Spinal cord (tissue), 10 donors: ENCODE measurements around the gene VPS13C. TPM values are rescaled to one million over a fixed set of nuclear protein-coding genes. Genes with fewer than 3 reads are reported as not detected.
"Not testable (repeated sequence)": the region's sequence is repeated elsewhere in the genome, so short reads cannot be mapped to it uniquely, and the experiment has no call there.

Experiments used
- DNase-seq, 6 donors: peaks; one replicate each; pipeline versions ENCODE4 v3.0.0 to v3.0.0-alpha.2; 2013 to 2015; ENCODE audit warnings: low spot score in 6 of 6, low read depth in 4 of 6
- H3K27ac ChIP-seq: one replicate; pipeline ENCODE4 v1.5.1; 2013; ENCODE audit warnings: low read depth, low read length, control low read depth
- H3K27me3 ChIP-seq: one replicate; pipeline ENCODE4 v1.6.1; 2013; ENCODE audit warnings: low read length; ENCODE audit not compliant: control insufficient read depth, insufficient read depth
- H3K36me3 ChIP-seq: one replicate; pipeline ENCODE4 v1.6.1; 2013; ENCODE audit warnings: low read length; ENCODE audit not compliant: control insufficient read depth, insufficient read depth
- H3K4me1 ChIP-seq: one replicate; pipeline ENCODE4 v1.6.1; 2013; ENCODE audit warnings: low read length; ENCODE audit not compliant: control insufficient read depth, insufficient read depth
- H3K4me3 ChIP-seq: one replicate; pipeline ENCODE4 v1.5.1; 2013; ENCODE audit warnings: low read depth, low read length, control low read depth
- H3K9me3 ChIP-seq: one replicate; pipeline ENCODE4 v1.6.1; 2013; ENCODE audit warnings: low read length; ENCODE audit not compliant: control insufficient read depth, insufficient read depth
- WGBS: methylation state at CpG from one replicate; pipeline ENCODE4 v1.1.5; 2013; ENCODE audit warnings: missing lambda C conversion rate; ENCODE audit not compliant: insufficient coverage; 5-methylcytosine and 5-hydroxymethylcytosine counted together
- polyA plus RNA-seq, 2 donors: library from polyadenylated mRNA; unstranded; fragments of 120-200 nt; gene quantifications; one replicate each; pipeline ENCODE4 v1.2.1, GENCODE V29; 2013; ENCODE audit not compliant: insufficient read length in 2 of 2
- total RNA-seq, 2 donors: library from RNA; depleted of rRNA in 1 of 2; stranded (reverse); fragments of 120-200 nt in 1 of 2; fragments of >200 nt in 1 of 2; gene quantifications; one replicate each; pipeline versions ENCODE4 v1.2.3 to v1.2.4, GENCODE V29; 2013 to 2014
- donor health status: healthy.

VPS13C gene
- total and polyA plus RNA-seq, 4 donors: 55.2 to 149 (median 66.0) TPM

DNA sequence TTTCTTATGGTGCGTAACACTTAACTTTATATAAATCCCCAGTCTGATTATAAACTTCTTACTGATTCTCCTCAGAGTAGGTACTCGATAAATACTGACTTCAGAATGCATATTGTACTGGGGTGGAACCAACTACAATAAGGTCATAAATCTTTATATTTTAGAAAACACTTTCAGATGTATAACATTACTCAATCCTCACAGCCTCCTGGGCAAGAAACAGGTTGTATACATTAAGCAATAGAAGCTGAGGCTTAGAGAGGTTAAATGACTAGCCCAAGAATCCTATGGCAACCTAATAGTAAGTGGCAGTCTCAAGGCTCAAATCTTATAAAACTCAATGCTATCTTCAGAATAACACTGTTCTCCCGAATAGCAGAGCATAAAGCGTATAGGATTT lies 9.1 kb downstream of the VPS13C start:
- Histone ChIP-seq H3K27me3 (no peaks in the 10 kb centered on the region), H3K9me3 (no peaks in the 10 kb centered on the region), H3K4me1 (no peaks in the 10 kb centered on the region), H3K4me3 (no peak overlapping the region), H3K27ac (no peak overlapping the region), H3K36me3 (no peaks in the 10 kb centered on the region)
- no CpG with 5 or more reads among the region's 4 CpGs for WGBS
- no peak for DNase-seq

DNA sequence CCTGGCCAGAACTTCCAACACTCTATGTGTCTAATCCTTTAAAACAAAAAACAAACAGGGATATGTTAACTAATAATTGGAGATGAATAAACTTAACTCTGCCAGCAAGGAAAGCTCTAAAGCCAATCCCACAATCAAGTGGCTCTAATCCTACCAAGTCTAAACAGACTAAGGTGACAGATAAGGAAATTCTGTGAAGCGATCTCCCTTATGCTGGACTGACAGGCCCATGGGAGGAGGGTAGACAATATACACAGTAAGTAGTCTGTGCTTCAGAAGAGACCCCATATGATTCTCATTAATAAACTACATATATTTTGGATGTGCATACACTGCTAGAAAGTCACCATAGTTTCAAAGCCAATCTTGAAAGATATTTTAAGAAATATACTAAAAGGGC lies 10.1 kb downstream of the VPS13C start:
- no peak overlapping the region for H3K27ac ChIP-seq
- no CpG with 5 or more reads among the region's 1 CpG for WGBS
- DNase-seq: no peak

GRCh38 chr15:62048254-62048653 lies 12.0 kb downstream of the VPS13C start:
- H3K27ac ChIP-seq, H3K36me3 ChIP-seq, DNase-seq, H3K9me3 ChIP-seq, H3K4me1 ChIP-seq, H3K27me3 ChIP-seq, H3K4me3 ChIP-seq: not testable (repeated sequence)
- no CpG with 5 or more reads among the region's 4 CpGs for WGBS

More for the DNA sequence above, 10.1 kb downstream of the VPS13C start:
- H3K4me1 ChIP-seq: no peaks in the 10 kb centered on the region
- no peak overlapping the region for H3K4me3 ChIP-seq
- H3K27me3 ChIP-seq: no peaks in the 10 kb centered on the region
- H3K9me3 ChIP-seq: no peaks in the 10 kb centered on the region
- no peaks in the 10 kb centered on the region for H3K36me3 ChIP-seq

DNA sequence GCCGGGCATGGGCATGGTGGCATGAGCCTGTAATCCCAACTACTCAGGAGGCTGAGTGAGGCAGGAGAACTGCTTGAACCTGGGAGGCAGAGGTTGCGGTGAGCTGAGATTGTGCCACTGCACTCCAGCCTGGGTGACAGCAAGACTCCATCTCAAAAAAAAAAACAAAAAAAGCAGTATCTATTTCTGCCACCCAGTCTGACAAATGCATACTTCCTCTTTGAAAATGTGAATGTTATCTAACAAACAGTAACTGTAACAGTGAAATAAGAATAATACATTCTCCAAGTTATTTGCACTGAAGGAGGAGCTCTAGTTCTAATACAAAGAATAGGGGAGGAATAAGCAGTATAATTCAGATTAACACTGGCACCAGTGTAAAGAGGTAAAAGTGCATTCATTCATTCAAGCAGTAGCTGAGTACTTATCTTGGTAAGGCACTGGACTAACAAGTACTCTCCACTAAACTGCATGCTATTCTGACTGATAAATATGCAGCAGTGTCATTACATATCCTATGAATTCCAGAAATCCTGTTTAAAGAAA lies 12.9 kb downstream of the VPS13C start:
- no peaks in the 10 kb centered on the region for H3K9me3 ChIP-seq
- no peaks in the 10 kb centered on the region for H3K4me1 ChIP-seq
- no peaks in the 10 kb centered on the region for H3K36me3 ChIP-seq
- WGBS: 100% methylated on average over 1 of the region's 2 CpGs
- no peak overlapping the region for H3K4me3 ChIP-seq
- no peak overlapping the region for H3K27ac ChIP-seq
- DNase-seq: no peak
- H3K27me3 ChIP-seq: no peaks in the 10 kb centered on the region

DNA sequence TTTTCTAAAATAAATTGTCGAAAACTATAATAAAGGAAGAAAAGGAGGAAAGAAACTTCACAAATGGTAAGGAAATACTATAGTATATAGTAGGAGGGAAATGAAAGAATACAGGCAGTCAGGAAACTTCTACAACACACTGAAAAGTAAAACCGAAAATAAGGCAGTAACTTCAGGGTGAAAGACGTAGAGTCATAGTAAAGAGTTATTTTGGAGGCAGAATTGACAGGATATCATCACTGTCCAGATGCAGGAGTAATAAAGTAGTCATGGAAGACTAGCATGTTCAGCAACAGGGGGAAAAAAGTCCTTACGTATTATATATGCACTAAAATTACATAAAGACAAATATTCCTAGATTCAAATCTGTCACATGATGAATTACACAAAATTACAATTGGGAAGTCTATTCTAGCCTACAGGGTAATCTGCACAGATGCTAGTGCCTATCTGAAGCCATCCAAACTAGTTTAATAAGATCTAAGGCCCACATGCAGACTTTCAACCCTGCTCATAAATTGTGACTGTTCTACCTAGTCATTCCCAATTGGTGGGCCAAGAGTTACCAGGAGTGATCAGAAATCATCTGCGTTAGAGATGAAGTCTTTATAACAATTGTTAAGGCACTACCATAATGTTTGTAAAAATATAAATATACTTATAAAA lies 14.0 kb downstream of the VPS13C start:
- H3K4me3 ChIP-seq: no peak overlapping the region
- no peaks in the 10 kb centered on the region for H3K4me1 ChIP-seq
- no peaks in the 10 kb centered on the region for H3K27me3 ChIP-seq
- H3K36me3 ChIP-seq: no peaks in the 10 kb centered on the region
- WGBS: no CpG with 5 or more reads among the region's 5 CpGs
- DNase-seq: no peak
- H3K27ac ChIP-seq: no peak overlapping the region
- H3K9me3 ChIP-seq: no peaks in the 10 kb centered on the region

- Histone ChIP-seq H3K4me3 (no peak overlapping the region), H3K9me3 (no peaks in the 10 kb centered on the region), H3K27ac (no peak overlapping the region), H3K36me3 (no peaks in the 10 kb centered on the region), H3K27me3 (no peaks in the 10 kb centered on the region), H3K4me1 (no peaks in the 10 kb centered on the region)
- no CpG with 5 or more reads among the region's 2 CpGs for WGBS
- DNase-seq: no peak
These were observed 24.9 kb downstream of the VPS13C start for GRCh38 chr15:62035256-62035924.

GRCh38 chr15:62027916-62028315 lies 32.3 kb downstream of the VPS13C start:
- no peak overlapping the region for H3K4me3 ChIP-seq
- H3K27me3 ChIP-seq: no peaks in the 10 kb centered on the region
- peaks cover 3% of the 10 kb centered on the region for H3K36me3 ChIP-seq
- 100% methylated on average over 2 of the region's 5 CpGs for WGBS
- H3K27ac ChIP-seq: no peak overlapping the region
- no peaks in the 10 kb centered on the region for H3K4me1 ChIP-seq
- no peak for DNase-seq
- H3K9me3 ChIP-seq: no peaks in the 10 kb centered on the region

DNA sequence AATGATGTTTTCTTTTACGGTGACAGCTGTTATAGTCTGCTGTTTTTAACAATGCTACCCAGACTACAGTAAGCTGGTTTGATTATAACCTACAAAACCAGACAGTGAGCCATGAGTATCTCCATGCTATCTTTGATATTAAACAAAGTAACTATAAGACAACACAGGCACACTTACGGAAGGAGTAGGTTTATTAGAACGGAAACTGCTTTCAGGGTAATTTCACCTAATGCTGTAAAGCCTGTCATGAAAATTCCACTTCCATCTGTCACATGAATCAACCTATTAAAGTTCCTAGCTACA lies 33.0 kb downstream of the VPS13C start:
- Histone ChIP-seq H3K4me3 (no peak overlapping the region), H3K27ac (no peak overlapping the region), H3K27me3 (no peaks in the 10 kb centered on the region), H3K4me1 (no peaks in the 10 kb centered on the region), H3K9me3 (no peaks in the 10 kb centered on the region), H3K36me3 (peaks cover 3% of the 10 kb centered on the region)
- no CpG with 5 or more reads among the region's 3 CpGs for WGBS
- no peak for DNase-seq

DNA sequence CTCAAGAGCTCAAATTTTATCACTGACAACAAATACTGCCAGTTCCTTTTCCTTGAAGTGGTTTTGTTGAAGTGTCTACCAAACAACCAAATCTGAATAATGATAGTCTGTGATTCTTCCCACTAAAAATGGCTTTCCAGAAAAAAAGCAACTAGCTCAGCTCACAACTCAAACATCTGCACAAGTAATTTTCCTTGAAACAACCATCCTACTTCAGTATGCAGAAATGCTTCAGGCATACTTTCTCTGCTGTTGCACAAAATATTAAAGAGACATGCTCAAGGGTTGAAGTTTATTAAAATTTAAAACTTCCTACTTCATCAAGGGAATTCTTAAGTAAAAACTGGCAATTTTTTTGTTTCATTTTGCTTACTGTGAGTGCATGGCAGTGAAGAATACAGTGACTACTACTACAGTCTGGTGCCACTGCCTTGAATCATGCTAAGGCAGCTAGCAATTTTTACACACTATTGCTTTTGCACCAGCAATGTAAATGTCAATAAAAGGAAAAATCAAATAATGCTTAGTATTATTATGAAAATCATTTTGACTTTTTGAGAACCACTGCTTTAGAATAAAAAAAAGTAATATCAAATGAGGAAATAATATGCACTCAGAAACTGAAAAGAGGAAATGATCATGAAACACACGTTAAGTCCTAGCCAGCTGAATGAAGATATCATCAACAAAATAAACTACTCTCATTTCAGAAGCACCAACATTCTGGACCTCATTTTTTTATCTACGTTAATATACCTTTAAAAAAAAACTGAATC lies 33.6 kb downstream of the VPS13C start:
- Histone ChIP-seq H3K27ac (no peak overlapping the region), H3K4me3 (no peak overlapping the region), H3K27me3 (no peaks in the 10 kb centered on the region), H3K36me3 (peaks cover 3% of the 10 kb centered on the region), H3K4me1 (no peaks in the 10 kb centered on the region), H3K9me3 (no peaks in the 10 kb centered on the region)
- 86% methylated on average over 1 of the region's 2 CpGs for WGBS
- DNase-seq: peak in 1 of 6 donors; percentile 7
